AG04449 (cell line): ENCODE results near the gene GLI1.

Experiments
- CTCF ChIA-PET: fragments of 350-600 bp; formaldehyde crosslinking; extraction: SDS; loops from one replicate; lab custom pipeline; 2021; ENCODE audit warnings: antibody characterized with exemption; lab: Yijun Ruan, JAX
- POLR2A ChIA-PET: fragments of 400-600, 350-600 bp; formaldehyde crosslinking; extraction: SDS; loops from one replicate; lab custom pipeline; 2020; ENCODE audit warnings: antibody characterized with exemption, inconsistent platforms; lab: Yijun Ruan, JAX
- DNase-seq: peaks from one replicate; pipeline ENCODE4 v3.0.0-alpha.2; 2010; ENCODE audit warnings: low read depth, low spot score
- H3K4me3 ChIP-seq: 2 replicates; pipeline ENCODE4 v1.5.1; 2011; ENCODE audit warnings: low read depth, mild to moderate bottlenecking, control low read depth, low read length
- CTCF ChIP-seq: IDR thresholded peaks from one replicate; pipeline ENCODE4 v1.5.1; 2011; ENCODE audit warnings: mild to moderate bottlenecking, moderate library complexity, low read length, control low read depth, inconsistent platforms; ENCODE audit not compliant: insufficient read depth; ENCODE audit errors: missing control alignments

The GLI1 gene

GRCh38 chr12:57456737-57457490, 2.7 kb upstream of the GLI1 start:
- no peak for DNase-seq
- ChIA-PET CTCF (interaction anchor here (1.0 to 19.6 kb wide), 20 partner anchors 7 to 270 kb away, joined by 3 to 880 read pairs (median 11); partner anchors contain the start of genes ARHGAP9, INHBC, MARS1 and STAC3), POLR2A (interaction anchor here (0.7 kb wide), 1 partner anchor 346 kb away, joined by 3 read pairs; the partner anchor contains the start of gene STAT6)
- H3K4me3 ChIP-seq: peak overlapping the region; percentile 46; the same call in 1 of the 2 replicates
- no peak for TF ChIP-seq CTCF

- peak overlapping the region; percentile 53 for H3K4me3 ChIP-seq
- POLR2A ChIA-PET: interaction anchor here (0.5 to 1.5 kb wide), 12 partner anchors 35 to 370 kb away, joined by 3 to 10 read pairs (median 4); partner anchors contain the start of genes DDIT3 and NAB2
- TF ChIP-seq CTCF: no peak
- CTCF ChIA-PET: interaction anchor here (0.6 to 19.6 kb wide), 50 partner anchors 11 to 298 kb away, joined by 3 to 880 read pairs (median 5); partner anchors contain the start of genes ARHGAP9, B4GALNT1, INHBC and MARS1
- no peak for DNase-seq
These were observed 925 bp upstream of the GLI1 start for GRCh38 chr12:57458665-57459054.

- TF ChIP-seq CTCF: peak; percentile 97
- H3K4me3 ChIP-seq: peak overlapping the region; percentile 77
- DNase-seq: peak; percentile 75
- ChIA-PET CTCF (interaction anchor here (0.6 to 19.6 kb wide), 50 partner anchors 11 to 298 kb away, joined by 3 to 880 read pairs (median 5); partner anchors contain the start of genes ARHGAP9, B4GALNT1, INHBC and MARS1), POLR2A (interaction anchor here (0.5 to 1.5 kb wide), 12 partner anchors 35 to 371 kb away, joined by 3 to 10 read pairs (median 4); partner anchors contain the start of genes DDIT3 and NAB2)
These were observed 383 bp upstream of the GLI1 start for GRCh38 chr12:57459055-57459749.

- peak overlapping the region; percentile 77 for H3K4me3 ChIP-seq
- no peak for TF ChIP-seq CTCF
- ChIA-PET CTCF (interaction anchor here (1.0 to 19.6 kb wide), 7 partner anchors 9 to 205 kb away, joined by 3 to 880 read pairs (median 7); partner anchors contain the start of genes ARHGAP9, MARS1 and STAC3), POLR2A (no interaction called here)
- no peak for DNase-seq
These were observed 841 bp downstream of the GLI1 start for GRCh38 chr12:57460468-57460784.

- peak overlapping the region; percentile 77 for H3K4me3 ChIP-seq
- ChIA-PET POLR2A (interaction anchor here (0.9 kb wide), 1 partner anchor 60 kb away, joined by 3 read pairs; the partner anchor contains the start of gene DDIT3), CTCF (interaction anchor here (1.0 to 19.6 kb wide), 8 partner anchors 7 to 247 kb away, joined by 3 to 880 read pairs (median 33); partner anchors contain the start of genes ARHGAP9, INHBE, MARS1 and STAC3)
- DNase-seq: no peak
- no peak for TF ChIP-seq CTCF
These were observed 1.3 kb downstream of the GLI1 start for GRCh38 chr12:57460841-57461275.
